Stimulated activated CD8-positive, alpha-beta memory T cell treated with anti-CD3 and anti-CD28 coated beads, Interleukin-4, amount 100 ng/mL, for 4 hours (primary cell): Measurements from ENCODE around the gene VPS35L.
"Not testable (repeated sequence)": the region's sequence is repeated elsewhere in the genome, so short reads cannot be mapped to it uniquely, and the experiment has no call there.

ENCODE experiments used
- DNase-seq, 2 donors: peaks; one replicate each; pipeline ENCODE4 v3.0.0-alpha.2; 2020; ENCODE audit warnings: low read depth in 2 of 2, low spot score in 1 of 2

VPS35L gene

DNA sequence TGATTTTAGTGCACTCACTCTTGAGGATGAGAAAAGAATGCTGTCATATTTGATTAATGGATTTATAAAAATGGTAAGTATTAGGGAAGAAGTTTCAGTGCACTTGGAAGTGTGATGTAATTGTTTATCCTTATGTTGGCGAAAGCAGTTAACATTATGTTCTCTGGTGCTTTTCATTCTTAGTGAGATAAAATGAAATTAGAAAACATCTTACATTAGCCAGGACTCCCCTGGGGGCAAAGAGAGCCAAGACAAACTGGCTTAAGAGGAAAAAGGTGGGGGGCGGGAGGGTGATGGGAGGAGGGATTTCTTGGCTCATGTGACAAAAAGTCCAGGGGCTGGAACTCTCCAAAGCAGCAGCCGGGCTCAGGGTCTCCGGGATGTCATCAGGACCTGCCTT is 89.4 kb downstream of the VPS35L start:
- no peak for DNase-seq

DNA sequence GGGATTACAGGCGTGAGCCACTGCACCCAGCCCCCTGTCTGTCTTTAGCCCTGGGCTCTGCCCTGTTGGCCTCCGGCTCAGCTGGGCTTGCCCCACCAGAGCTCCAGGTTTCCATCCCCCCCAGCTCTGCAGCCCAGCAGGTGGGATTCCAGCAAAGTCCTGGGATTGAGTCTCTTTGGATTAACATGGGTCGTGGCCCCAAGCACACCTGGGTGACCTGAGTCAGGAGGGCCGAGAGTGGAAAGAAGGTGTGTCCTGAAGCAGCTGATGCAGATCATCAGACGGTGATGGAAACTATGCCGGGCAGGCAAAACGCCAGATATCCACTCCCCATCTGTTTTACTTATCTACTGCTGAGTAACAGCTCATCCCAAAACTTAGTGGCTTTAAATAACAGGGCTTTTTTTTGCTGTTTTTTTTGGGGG is 90.1 kb downstream of the VPS35L start:
- no peak for DNase-seq

DNA sequence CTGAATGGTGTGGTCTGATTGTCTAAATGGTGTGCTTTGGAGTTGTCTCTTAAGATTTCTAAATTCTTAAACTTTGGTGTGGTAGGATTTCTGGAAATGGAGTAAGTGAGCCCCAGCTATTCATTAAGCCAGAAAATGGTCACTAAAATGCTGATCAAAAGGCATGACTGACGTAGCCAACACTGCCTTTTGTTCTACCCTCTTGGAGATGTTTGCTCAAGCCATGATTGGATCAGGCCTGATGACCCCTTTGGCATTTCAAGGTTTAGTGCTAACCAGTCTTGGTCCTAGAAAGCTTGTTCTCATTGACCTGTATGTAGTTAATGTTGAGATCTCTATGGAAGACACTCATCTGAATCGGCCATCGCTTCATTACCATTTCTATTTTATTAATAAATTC is 94.5 kb downstream of the VPS35L start:
- no peak for DNase-seq

DNA sequence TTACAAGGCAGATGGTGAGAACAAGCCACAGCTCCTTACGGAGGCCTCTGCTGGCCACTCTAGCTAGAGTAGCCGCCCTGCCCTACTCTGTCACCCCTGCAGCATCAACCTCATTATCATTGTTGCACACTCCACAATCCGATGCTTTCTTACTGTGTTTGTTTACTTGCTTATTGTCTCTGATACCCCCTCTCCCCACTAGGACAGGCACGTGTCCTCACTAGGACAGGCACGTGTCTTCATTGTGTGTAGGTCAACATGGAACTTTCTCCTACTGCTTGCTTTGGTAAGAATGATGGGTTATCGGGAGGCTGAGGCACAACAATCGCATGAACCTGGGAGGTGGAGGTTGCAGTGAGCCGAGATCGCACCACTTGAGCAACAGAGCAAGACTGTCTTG is 98.6 kb downstream of the VPS35L start:
- DNase-seq, result no peak

DNA sequence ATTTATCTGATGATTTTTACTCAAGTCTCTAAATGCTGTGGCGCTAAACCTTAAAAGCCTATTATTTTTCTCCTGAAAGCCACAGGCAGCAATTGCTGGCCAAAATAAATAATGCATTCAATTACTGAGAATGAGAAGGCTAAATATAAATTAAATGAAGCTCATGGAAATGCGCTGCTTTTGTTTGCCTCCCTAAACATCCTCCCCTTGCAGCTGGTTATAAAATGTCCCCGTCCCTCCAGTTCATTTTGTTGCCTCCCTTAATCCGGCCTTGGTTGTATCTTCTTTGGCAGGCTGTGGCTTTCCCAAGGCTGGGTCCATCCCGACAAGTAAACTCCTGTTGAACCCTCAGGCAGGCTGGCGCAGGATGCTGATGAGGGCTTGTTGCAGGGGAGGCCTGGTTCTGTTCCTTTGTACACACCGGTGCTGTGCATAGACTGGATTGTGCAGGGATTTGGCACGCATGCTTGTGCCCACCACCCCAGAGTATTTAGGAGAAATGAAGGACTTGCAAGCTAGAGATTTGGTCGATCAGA is 99.8 kb downstream of the VPS35L start:
- no peak for DNase-seq

DNA sequence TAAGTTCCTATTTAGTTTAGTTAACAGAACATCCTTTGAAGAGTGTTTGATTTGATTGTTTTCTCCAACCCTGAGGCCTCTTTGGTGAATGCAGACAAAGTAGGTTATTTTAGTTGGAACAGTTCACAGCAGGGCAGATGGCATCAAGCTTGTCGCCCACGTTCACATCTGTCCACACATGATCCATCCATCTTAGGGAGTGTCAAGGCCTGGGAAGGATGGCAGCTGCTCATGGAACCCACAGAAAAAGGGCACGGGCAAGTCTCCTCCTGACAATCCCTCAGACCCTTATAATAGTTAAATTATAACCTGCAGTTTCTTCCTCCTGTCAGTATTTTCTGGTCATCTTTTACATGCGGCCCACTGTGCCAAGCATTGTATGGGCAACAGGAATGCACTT is 102.3 kb downstream of the VPS35L start:
- DNase-seq, result no peak

DNA sequence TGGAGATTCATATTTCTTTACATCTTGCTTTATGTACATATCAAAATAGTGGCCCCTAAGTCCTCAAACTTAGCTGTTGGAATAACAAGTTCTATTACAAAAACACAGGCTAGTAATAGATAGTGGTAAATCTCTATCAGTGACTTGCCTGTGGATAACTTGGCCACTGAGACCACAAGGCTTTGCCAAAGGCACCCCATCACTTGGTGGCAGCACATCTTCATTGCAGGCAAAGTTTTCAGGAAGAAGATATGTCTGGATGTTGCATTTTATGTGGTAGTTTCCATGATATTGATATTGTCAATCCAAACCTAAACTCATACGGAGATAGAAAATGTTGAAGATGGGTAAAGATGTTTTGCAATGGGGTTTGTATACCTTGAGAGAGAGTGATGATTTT is 104.1 kb downstream of the VPS35L start:
- no peak for DNase-seq

DNA sequence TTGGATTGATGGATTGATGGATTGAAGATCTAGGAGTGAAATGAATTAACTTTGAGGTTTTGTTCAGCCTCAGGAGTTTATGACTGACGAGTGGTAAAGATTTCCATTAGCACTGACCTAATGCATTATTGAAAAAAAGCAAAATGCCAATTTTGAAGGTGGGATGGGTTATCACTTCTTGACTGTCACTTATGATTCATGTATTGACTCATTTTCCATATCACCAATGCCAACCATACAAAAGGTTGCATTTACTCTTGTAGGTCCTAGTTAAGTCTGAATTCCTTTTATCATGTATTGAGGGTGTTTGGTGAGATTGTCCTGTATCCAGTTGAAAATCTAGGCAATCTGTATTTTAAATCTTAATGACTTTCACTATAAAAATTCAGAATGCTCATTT is 104.9 kb downstream of the VPS35L start:
- DNase-seq, result no peak

DNA sequence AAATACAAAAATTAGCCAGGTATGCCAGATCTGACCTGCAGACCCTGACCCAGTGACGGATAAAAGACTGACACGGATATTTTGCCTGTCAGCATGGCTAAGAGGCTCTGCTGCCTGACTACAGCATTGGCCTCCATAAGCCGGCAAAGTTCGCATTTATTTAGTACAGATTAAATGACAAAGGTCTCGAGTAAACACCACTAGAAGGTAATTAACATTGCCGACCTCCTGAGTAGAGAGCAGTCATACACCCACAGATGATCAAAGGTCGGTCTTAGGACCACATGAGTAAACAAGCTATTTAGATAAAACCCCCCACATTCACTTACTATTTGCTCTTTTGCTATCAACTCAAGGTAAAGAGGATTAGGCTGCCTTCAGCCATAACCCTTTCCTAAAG is 106.8 kb downstream of the VPS35L start:
- no peak for DNase-seq

DNA sequence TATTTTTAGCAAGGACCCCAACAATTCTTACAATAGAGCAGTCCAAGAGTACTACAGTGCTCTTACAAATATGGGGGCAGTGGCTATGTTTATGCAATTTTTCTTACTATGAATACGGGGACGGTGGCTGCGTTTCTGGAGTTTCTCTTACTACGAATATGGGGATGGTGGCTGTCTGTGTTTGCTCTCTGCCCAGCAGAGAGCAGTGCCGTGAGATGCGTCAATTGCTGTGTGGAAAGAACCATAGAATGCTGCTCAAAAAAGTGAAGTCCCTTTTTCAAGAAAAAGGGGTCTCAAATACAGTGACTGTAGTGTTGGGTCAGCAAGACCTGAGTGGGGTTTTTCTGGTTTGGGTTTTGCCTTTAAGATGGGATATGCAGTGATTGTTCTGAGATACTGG is 108.7 kb downstream of the VPS35L start:
- no peak for DNase-seq

DNA sequence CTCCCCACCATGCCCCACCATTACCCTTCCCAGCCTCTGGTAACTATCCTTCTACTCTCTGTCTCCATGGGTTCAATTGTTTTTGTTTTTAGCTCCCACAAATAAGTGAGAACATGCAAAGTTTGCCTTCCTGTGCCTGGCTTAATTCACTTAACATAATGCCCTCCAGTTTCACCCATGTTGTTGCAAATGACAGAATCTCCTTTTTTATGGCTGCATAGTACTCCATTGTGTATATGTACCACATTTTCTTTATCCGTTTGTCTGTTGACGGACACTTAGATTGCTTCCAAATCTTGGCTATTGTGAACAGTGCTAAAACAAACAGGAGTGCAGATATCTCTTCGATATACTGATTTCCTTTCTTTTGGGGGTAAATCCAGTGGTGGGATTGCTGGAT is 109.8 kb downstream of the VPS35L start:
- not testable (repeated sequence) for DNase-seq

DNA sequence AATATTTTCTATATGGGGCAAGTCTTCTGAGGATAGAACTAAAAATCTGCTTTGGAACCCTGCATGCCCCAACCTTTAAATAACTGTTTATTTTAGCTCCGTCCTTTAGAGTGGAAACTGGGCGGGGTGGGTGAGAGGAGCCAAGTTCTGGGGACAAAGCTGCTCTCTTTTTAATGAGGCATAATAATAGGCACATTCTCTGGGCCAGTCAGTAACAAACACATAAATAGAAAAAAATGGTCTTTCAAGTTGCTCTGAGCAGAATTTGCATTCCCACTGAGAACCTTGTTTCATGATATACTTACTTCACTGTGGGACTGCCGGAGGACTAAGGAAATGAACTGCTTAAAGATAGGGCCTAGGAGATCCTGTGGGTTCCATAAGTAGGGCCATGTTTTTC is 111.0 kb downstream of the VPS35L start:
- no peak for DNase-seq

DNA sequence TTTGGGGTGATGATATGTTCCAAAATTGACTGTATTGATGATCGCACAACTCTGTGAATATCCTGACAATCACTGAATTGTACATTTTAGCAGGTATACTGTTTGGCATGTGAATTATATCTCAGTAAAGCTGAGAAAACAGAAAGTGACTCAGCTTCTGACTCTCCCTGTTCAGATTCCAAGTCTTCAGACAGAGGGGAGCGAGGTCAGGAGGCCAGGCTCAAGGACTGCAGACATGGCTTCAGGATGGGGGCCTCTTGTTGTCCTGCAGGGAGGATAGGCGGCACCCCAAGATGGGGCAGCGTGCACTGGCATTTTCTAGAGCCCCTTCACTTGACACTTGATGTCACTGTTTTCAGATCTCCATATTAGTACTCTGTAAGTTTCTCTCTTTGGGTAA is 116.9 kb downstream of the VPS35L start:
- no peak for DNase-seq

DNA sequence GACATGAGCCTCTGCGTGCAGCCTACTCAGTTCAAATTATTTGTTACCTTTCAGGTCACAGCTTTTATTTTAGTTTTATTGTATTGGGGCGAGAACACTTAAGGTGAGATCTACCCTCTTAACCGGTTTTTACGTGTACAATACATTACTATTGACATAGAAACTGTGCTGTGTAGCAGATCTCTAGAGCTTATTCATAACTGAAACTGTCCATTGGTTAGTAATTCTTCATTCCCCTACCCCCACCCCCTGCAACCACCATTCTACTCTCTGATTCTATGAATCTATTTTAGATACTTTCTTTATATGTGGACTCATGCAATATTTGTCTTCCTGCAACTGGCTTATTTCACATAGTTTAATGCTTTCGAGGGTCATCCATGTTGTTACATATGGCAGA is 119.0 kb downstream of the VPS35L start:
- DNase-seq, result no peak

DNA sequence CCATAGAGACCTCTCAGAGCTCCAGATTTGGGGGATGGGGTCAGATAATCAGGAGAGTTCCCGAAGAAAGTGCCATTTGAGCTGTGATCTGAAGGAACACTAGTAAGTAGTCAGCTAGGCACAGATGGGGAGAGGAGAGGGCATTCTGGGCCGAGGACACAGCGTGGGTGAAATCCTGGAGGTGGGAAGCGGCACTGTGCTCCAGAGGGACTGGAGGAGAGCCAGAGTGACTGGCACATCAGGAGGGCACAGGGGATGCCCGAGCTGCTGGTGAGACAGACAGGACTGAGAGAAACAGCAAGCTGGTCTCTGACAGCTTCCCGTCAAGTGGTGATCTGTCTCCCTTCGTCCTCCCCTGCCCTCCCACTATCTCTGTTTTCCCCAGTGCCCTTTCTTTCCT is 121.9 kb downstream of the VPS35L start:
- DNase-seq, result no peak

DNA sequence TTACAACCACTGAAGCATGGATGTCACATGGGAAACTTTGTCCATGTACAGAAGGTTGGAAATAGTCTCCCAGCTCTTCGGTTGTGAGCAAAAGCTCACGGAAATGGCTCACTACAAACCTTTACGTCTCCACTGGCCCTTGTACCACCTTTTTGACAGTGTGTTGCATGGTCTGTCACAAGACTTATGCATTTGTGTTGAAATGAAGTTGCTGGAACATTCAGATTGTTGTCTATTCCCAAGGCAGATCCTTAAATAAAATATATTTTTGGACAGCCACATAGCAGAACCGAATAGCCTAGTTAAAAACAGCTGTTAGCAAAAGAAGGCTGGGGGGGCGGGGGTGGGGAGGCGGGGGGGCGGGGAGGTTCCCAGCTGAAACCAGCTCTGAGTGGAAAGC is 123.3 kb downstream of the VPS35L start:
- no peak for DNase-seq

DNA sequence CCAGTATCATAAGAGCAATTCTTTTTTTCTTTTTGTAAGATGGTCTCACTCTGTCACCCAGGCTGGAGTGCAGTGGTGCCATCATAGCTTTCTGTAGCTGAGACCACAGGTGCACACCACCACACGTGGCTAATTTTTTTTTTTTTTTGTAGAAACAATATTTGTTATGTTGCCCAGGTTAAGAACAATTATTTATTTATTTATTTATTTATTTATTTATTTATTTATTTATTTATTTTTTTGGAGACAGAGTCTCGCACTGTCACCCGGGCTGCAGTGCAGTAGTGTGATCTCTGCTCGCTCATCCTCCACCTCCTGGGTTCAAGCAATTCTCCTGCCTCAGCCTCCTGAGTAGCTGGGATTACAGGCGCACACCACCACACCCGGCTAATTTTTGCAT is 123.8 kb downstream of the VPS35L start:
- not testable (repeated sequence) for DNase-seq

DNA sequence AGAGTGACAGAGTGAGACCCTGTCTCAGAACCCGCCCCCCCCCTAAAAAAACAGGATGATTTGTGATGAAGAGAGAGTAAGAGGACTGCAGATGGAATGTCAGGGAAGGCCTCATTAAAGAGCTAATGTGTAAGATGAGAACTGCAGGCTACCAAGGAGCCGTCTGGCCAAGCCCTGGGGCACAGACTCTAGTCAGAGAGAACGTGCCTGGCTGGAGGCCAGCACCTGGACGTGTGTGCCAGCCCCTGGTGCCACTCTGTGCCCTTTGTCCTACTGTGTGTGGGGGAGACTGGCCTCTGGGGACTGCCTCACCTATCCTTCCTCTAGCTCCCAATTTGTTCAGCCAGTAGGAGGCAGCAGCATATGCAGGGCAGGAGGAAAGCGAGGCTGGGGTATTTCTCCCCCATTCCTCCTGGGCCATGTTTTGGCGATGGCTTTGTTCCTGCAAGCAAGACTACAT is 125.4 kb downstream of the VPS35L start:
- no peak for DNase-seq

DNA sequence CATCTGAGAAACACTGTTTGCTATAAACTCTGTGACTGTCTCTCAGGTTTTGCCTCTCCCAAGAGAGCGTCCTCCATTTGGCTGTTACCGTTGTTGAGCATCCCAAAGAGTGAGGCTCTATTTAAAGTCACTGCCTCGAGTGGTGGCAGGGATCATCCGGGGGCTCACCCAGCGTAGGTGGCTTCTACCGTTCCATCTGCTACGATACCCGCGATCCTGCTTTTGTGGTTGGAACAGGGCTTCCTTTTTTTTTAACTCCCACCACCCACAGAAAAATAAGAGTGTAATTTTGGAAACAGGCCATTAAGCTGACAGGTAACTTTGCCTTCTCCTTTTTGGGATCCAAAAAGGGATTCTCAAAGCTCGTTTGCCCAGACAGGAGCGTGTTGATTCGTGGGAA is 126.1 kb downstream of the VPS35L start:
- no peak for DNase-seq

DNA sequence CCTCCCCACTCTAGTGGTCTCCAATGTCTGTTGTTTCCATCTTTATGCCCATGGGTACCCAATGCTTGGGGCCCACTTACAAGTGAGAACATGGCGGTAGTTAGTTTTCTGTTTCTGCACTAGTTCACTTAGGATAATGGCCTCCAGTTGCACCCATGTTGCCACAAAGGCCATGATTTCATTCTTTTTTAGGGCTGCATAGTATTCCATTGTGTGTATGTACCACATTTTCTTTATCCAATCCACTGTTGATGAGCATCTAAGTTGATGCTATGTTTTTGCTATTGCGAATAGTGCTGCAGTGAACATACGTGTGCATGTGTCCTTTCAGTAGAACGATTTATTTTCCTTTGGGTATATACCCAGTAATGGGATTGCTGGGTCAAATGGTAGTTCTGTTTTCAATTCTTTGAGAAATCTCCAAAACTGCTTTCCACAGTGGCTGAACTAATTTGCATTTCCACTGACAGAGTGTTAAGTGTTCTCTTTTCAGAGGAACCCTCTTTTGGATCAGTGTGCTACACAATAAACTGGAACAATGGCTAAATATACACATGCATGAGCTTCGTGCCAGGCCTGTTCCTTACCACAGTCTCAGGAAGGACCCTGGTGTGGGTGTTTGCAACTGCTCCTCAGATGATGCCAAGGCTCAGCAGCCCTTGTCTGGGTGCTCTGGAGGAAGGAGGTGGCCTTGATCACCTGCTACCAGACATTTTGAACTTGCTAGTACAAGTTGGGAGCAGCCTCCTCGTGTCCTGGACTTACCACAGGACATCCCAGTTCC is 128.1 kb downstream of the VPS35L start:
- no peak for DNase-seq

DNA sequence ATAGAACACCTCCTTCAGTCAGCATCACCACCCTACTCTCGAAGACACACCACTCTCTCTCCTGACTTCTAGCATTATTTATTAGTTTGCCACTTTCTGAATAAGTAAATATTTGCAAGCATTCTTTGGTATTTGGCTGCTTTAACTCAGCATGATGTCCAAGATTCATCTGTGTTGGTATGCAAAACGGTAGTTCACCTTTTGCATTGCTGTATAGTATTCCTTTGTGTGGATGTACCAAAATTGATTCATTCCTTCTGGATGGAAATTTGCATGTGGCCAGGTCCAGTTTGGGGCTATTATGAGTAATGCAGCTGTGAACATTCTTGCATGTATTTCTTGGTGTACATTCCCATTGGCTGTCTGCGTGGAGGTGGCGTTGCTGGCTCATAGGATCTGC is 129.7 kb downstream of the VPS35L start:
- no peak for DNase-seq

DNA sequence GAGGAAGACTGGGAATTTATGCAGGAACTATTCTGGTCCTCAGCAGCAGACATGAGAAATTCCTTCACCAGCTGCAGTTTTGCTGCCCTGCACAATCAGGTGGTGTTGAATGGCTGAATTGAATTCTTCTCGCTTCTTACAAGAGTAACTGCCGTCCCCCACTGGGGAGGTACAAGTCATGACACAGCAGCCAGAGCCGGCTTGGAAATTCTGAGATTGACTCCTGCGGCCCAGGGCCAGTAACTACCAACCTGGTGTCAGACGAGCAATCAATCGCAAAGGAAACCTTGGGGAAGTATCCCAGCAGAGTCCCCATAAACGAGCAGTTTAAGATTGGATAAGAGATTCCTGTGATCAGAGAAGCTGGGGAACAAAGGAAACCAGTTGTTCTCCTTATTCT is 131.8 kb downstream of the VPS35L start:
- DNase-seq, result no peak

DNA sequence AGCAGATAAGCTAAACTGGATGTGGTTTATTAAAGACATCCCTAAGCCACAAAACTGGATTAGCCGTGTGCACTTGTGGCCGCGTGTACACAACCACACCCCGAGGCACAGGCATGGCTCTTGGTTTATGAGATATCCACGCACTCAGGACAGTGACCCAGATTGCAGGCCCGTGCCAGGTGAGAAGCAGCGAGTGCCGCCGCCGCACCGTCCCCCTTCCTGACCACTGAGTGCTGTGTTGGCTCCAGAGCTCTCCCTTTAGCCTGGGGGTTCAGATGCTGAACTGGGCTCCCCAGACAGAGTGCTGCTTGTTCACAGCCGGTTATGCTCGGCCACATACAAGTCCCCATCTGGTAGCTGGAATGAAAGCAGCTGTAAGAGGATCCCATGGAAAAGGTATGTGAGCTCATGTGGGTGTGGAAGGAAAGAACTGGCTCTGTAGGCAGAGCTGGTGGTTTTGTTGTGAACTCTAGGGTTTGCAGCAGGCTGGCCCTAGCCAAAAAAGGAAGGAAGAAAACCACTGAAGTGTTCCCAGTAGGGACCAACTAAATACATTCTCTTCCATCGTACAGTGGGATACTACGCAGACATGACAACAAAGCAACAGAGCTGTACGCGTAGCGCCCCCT is 133.0 kb downstream of the VPS35L start:
- DNase-seq, result no peak
